Gastrocnemius medialis (tissue), 4 donors: ENCODE measurements around the gene CARNS1. TPM values are rescaled to one million over a fixed set of nuclear protein-coding genes. Genes with fewer than 3 reads are reported as not detected.

Source experiments
- ATAC-seq, 2 donors: fragments of 150-250 bp; one replicate each; pipeline ENCODE4 v1.9.1; 2016
- DNase-seq, 2 donors: peaks; one replicate each; pipeline ENCODE4 v3.0.0-alpha.2; 2019
- H3K27ac ChIP-seq, 4 donors: fragments of 200-600 bp; sonication (generic); 1 replicate in 1 of 4; 2 replicates in 3 of 4; pipeline ENCODE4 v1.5.1; 2016 to 2018; ENCODE audit warnings: mild to moderate bottlenecking in 2 of 4, moderate library complexity in 1 of 4
- H3K27me3 ChIP-seq, 3 donors: fragments of 200-600 bp; sonication (generic) in 2 of 3; 1 replicate in 1 of 3; 2 replicates in 2 of 3; pipeline versions ENCODE4 v1.5.1 to v1.6.0; 2016 to 2019; ENCODE audit warnings: mild to moderate bottlenecking in 1 of 3, moderate library complexity in 1 of 3
- H3K36me3 ChIP-seq, 2 donors: fragments of 200-600 bp; sonication (generic) in 1 of 2; one replicate each; pipeline ENCODE4 v1.5.1; 2017 to 2018
- H3K4me1 ChIP-seq, 2 donors: fragments of 200-600 bp; sonication (generic) in 1 of 2; one replicate each; pipeline ENCODE4 v1.5.1; 2016 to 2017; ENCODE audit warnings: mild to moderate bottlenecking in 2 of 2
- H3K4me3 ChIP-seq, 4 donors: fragments of 200-600 bp; sonication (generic) in 3 of 4; 1 replicate in 1 of 4; 2 replicates in 3 of 4; pipeline ENCODE4 v1.5.1; 2016 to 2019; ENCODE audit warnings: mild to moderate bottlenecking in 2 of 4
- H3K9me3 ChIP-seq, 3 donors: fragments of 200-600 bp; sonication (generic) in 2 of 3; 1 replicate in 1 of 3; 2 replicates in 2 of 3; pipeline ENCODE4 v1.5.1; 2016 to 2019
- POLR2A ChIP-seq, 2 donors: fragments of 450-650 bp; IDR thresholded peaks; one replicate each; pipeline ENCODE4 v1.6.1; 2017; ENCODE audit warnings: antibody characterized with exemption in 2 of 2, mild to moderate bottlenecking in 2 of 2, moderate library complexity in 2 of 2
- in situ Hi-C, 4 donors: fragments of 200-750 bp; cut with MboI; loops; one replicate each; pipeline versions ENCODE4 v1.15.0 to v1.8.0; 2017; ENCODE audit warnings: low sequenced_read_pairs in 4 of 4
- intact Hi-C: fragments of 100-400 bp; cut with DNase I; formaldehyde crosslinking; loops from one replicate; pipeline ENCODE4 v1.15.1; 2023; ENCODE audit warnings: low total_unique reads
- total RNA-seq, 4 donors: library from RNA; depleted of rRNA; stranded (reverse); fragments of >200 nt; gene quantifications; one replicate each; pipeline versions ENCODE4 v1.1.0 to v1.2.3, GENCODE V29; 2016
- TF ChIP-seq, protein P1 (sequence below), 5 experiments: fragments of 450-650 bp in 3 of 5; fragments of 200-600 bp in 2 of 5; sonication (generic) in 2 of 5; IDR thresholded peaks in 4 of 5; conservative IDR thresholded peaks in 1 of 5; 1 replicate in 4 of 5; 2 replicates in 1 of 5; pipeline ENCODE4 v1.5.1; 2016 to 2019; ENCODE audit warnings: antibody characterized with exemption in 5 of 5, mild to moderate bottlenecking in 3 of 5, moderate library complexity in 3 of 5

CARNS1 gene
- total RNA-seq, 4 donors from 2014 or later = 2.5 to 11.0 (median 4.9) TPM

DNA sequence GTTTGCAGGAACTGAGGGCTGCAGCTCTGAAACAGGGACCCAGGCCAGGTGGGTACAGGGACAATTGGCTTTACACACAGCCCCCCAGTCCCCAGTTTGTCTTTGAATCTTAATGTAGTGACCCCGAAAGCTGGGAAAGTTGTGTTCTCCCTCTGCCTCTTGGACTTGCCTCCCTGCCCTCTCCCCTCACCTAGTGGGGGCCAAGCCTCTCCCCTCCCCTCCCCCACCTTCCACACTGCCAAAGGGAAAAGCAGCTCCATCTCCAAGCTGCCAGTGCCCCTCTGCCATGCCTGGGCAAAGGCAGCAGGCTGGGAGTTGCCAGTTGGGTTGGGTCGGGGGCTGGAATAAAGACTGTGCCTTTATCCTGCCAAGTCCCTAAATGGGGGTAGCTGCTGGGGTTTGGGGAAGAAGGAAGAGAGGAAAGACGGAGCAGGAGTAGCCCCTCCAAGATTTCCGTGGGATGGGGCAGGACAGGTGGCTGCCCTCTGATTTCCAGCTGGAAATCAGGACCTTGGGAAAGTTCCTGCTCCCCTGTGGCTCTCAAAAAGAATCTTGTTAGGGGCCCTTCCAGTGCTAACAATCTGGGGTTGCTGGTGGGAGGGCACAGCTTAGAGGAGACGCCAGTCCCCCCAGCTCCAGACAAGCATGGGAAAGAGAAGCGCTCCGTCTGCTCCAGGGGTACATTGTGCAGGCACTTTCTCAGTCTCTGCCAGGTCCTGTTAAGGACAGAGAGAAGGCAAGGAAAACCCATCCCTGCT, 39.2 kb upstream of the CARNS1 start:
- Histone ChIP-seq H3K9me3 (no peaks in the 10 kb centered on the region), H3K4me3 (no peak overlapping the region), H3K27ac (no peak overlapping the region), H3K27me3 (peaks cover 23 to 31% (median 26%) of the 10 kb centered on the region in 3 donors), H3K36me3 (no peaks in the 10 kb centered on the region), H3K4me1 (peaks cover 8 to 13% of the 10 kb centered on the region in 2 donors)
- intact Hi-C loops = no loop called here
- no peak for TF ChIP-seq POLR2A (IDR thresholded peaks at IDR 0.05)
- TF ChIP-seq, protein P1, sequence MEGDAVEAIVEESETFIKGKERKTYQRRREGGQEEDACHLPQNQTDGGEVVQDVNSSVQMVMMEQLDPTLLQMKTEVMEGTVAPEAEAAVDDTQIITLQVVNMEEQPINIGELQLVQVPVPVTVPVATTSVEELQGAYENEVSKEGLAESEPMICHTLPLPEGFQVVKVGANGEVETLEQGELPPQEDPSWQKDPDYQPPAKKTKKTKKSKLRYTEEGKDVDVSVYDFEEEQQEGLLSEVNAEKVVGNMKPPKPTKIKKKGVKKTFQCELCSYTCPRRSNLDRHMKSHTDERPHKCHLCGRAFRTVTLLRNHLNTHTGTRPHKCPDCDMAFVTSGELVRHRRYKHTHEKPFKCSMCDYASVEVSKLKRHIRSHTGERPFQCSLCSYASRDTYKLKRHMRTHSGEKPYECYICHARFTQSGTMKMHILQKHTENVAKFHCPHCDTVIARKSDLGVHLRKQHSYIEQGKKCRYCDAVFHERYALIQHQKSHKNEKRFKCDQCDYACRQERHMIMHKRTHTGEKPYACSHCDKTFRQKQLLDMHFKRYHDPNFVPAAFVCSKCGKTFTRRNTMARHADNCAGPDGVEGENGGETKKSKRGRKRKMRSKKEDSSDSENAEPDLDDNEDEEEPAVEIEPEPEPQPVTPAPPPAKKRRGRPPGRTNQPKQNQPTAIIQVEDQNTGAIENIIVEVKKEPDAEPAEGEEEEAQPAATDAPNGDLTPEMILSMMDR (IDR thresholded peaks at IDR 0.05 in 4 of 5, conservative IDR thresholded peaks at IDR 0.05 in 1 of 5) = no peak
- in situ Hi-C loops = no loop called here
- DNase-seq (no peak), ATAC-seq (no peak)

DNA sequence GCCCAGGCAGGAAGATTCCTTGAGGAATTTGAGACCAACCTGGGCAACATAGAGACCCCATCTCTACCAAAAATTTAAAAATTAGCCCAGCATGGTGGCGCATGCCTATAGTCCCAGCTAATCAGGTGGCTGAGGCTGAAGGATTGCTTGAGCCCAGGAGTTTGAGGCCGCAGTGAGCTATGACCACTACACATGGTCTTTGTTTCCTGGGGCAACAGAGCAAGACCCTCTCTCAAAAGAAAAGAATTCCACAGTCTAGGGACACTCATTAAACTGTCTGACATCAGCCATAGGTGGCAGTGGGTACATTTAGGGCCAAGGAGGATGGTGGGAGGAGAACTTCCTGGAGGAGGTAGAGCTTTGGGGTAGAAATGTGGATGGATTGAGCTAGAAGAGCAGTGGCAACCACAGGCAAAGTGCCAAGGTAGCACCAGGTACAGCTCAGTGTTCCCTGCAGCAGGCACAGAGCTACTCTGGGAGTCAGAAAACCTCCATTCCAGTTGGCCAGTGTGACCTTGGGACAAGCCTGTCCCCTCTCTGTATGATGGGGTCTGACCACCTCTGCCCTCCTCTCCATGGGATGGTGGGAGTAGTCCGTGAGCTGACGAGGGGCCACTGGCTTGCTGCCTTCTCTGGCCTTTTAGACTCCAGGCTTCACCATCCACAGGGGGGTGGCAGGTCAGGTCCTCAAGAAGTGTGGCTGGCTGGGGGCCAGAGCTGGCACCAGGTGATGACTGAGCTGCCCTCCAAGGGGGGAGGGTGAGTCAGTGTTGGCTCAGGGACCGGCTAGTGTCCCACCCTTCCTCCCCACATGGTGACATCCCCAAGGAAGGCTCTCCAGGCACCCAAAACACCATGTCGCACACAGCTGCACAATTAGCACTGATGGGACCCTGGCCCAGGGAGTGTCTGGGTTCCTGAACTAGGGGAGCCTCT, 38.3 kb upstream of the CARNS1 start:
- in situ Hi-C loops (no loop called here), intact Hi-C loops (no loop called here)
- Histone ChIP-seq H3K9me3 (no peaks in the 10 kb centered on the region), H3K4me1 (peaks cover 8 to 13% of the 10 kb centered on the region in 2 donors), H3K36me3 (no peaks in the 10 kb centered on the region), H3K27me3 (peaks cover 20 to 27% (median 21%) of the 10 kb centered on the region in 3 donors), H3K27ac (no peak overlapping the region), H3K4me3 (no peak overlapping the region)
- no peak for DNase-seq
- TF ChIP-seq, protein P1 (IDR thresholded peaks at IDR 0.05 in 4 of 5, conservative IDR thresholded peaks at IDR 0.05 in 1 of 5) = no peak
- TF ChIP-seq POLR2A (IDR thresholded peaks at IDR 0.05) = no peak
- ATAC-seq = no peak

DNA sequence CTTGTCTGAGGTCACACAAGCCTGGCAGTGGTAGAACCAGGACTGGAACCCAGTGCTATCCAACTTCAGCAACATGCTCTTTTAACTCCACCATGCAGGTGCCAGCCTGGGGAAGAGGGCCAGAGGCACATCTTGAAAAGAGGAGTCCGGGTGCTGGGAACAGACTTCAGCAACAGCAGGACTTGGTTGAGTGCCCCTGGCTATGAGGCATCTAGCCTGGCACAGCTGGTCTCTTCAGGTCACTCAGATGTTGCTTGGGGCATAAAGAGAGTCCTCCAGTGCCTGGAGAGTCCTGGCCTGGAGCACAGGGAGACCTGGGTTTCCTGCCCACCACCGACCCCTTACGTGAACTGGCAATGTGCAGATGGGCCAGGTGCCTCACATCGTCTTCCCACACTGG, 36.9 kb upstream of the CARNS1 start:
- Histone ChIP-seq H3K4me3 (no peak overlapping the region), H3K36me3 (no peaks in the 10 kb centered on the region), H3K27me3 (peaks cover 14 to 23% (median 14%) of the 10 kb centered on the region in 3 donors), H3K4me1 (peaks cover 8 to 11% of the 10 kb centered on the region in 2 donors), H3K27ac (no peak overlapping the region), H3K9me3 (no peaks in the 10 kb centered on the region)
- DNase-seq = no peak
- in situ Hi-C loops (no loop called here), intact Hi-C loops (no loop called here)
- no peak for ATAC-seq
- TF ChIP-seq, protein P1 (IDR thresholded peaks at IDR 0.05 in 4 of 5, conservative IDR thresholded peaks at IDR 0.05 in 1 of 5) = no peak
- TF ChIP-seq POLR2A (IDR thresholded peaks at IDR 0.05) = no peak

DNA sequence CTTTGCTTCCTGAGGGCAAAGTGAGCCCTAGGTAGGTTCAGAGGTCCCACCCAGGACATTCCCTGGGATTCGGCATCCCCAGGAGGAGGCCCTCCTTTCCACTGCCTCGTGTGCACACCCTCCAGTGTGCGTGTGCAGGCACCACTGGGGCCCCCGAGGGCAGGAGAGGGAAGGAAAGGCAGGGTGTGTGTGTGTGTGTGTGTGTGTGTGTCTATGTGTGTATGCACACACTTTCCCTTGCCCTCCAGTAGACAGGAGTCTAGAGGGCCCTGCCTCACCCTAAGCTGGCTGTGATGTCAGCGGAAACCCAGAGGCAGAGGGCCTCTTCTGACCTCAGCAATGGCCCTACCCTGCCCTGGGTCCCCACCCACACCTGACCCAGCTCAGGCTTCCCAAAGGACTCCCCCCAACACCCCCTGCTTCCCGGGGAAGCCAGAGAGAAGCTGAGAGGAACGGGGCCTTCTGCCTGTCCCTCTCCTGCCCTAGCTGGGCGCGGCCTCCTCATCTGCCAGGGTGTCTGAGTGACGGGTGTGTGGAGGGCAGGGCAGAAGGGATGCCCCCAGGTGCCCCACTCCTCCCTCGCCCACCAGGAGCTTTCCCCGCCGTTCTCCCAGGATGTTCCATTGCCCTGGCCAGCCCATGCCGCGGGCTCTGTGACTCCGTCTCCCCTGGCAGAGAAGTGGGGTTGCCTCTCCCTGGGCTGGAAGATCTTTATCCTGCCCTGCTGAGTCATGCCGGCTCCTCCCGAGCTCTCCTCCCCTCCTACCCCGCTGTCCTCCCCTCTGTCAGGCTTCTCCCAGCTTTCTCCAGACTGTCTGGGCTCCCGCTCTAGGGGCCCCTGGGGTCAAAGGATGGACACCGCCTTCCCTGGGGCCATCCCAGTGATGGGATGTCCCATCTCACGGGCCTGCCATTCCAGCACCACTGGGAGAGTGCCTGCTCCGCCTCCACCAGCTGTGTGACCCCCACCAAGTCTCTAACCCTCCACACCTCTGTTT, 36.1 kb upstream of the CARNS1 start:
- no peak overlapping the region for H3K4me3 ChIP-seq
- no peaks in the 10 kb centered on the region for H3K36me3 ChIP-seq
- peaks cover 6 to 16% (median 8%) of the 10 kb centered on the region in 3 donors for H3K27me3 ChIP-seq
- intact Hi-C loops (no loop called here), in situ Hi-C loops (loop anchor here in 2 of 4 donors (5.0 to 10.0 kb wide), 2 partner anchors 115 to 117 kb away; partner anchors contain the start of gene GRK2 (in 1 of the 2))
- no peak overlapping the region for H3K27ac ChIP-seq
- DNase-seq (no peak), ATAC-seq (no peak)
- TF ChIP-seq POLR2A (IDR thresholded peaks at IDR 0.05) = no peak
- TF ChIP-seq, protein P1 (IDR thresholded peaks at IDR 0.05 in 4 of 5, conservative IDR thresholded peaks at IDR 0.05 in 1 of 5) = no peak
- H3K9me3 ChIP-seq = no peaks in the 10 kb centered on the region
- H3K4me1 ChIP-seq = peaks cover 3% of the 10 kb centered on the region in 2 donors
